A549 (cell line): ENCODE measurements around the gene HDGF. TPM values are rescaled to one million over a fixed set of nuclear protein-coding genes. Genes with fewer than 3 reads are reported as not detected.

Experiments
- ATAC-seq, 2 experiments: fragments of 200-7000 bp in 1 of 2; fragments of >200 bp in 1 of 2; cut with Nextera tagmentation in 1 of 2; cut with Tn5 transposase in 1 of 2; 3 replicates each; pipeline versions ENCODE4 v1.8.0 to v1.9.1; 2018 to 2020; ENCODE audit warnings: mild to moderate bottlenecking in 1 of 2, moderate library complexity in 1 of 2
- CTCF ChIA-PET: fragments of 300-600 bp; sonication (Branson Sonifier 250); formaldehyde crosslinking; extraction: SDS; loops from one replicate; lab custom pipeline; 2021; ENCODE audit warnings: antibody characterized with exemption, inconsistent platforms; lab: Yijun Ruan, JAX
- POLR2A ChIA-PET: fragments of 350-600 bp; formaldehyde crosslinking; extraction: SDS; loops from one replicate; lab custom pipeline; 2021; ENCODE audit warnings: antibody characterized with exemption, inconsistent platforms; lab: Yijun Ruan, JAX
- DNase-seq, 2 experiments: peaks; one replicate each; pipeline versions ENCODE4 v3.0.0 to v3.0.0-alpha.2; 2011 to 2016; ENCODE audit warnings: low read depth in 1 of 2, low spot score in 1 of 2
- FAIRE-seq: peaks from 2 replicates; lab custom pipeline; 2011; peaks lifted over from hg19 to GRCh38; lab: Jason Lieb, UNC
- H3K27ac ChIP-seq, 2 experiments: fragments of >200 bp; sonication (Bioruptor Twin); formaldehyde crosslinking; 3 replicates each; pipeline ENCODE4 v1.5.1; 2016 to 2017
- H3K4me1 ChIP-seq: fragments of >200 bp; sonication (Bioruptor Twin); formaldehyde crosslinking; 3 replicates; pipeline ENCODE4 v1.6.1; 2016
- H3K4me2 ChIP-seq: fragments of >200 bp; sonication (Bioruptor Twin); formaldehyde crosslinking; 3 replicates; pipeline ENCODE4 v1.6.1; 2016
- H3K4me3 ChIP-seq: fragments of >200 bp; sonication (Bioruptor Twin); formaldehyde crosslinking; 3 replicates; pipeline ENCODE4 v1.5.1; 2016
- H3K9me3 ChIP-seq: fragments of >200 bp; sonication (Bioruptor Twin); formaldehyde crosslinking; 3 replicates; pipeline ENCODE4 v1.6.1; 2016
- CBX8 ChIP-seq: fragments of 200-600 bp; sonication (generic); IDR thresholded peaks from 2 replicates; pipeline ENCODE4 v1.6.1; 2016
- CHD2 ChIP-seq: fragments of 150-350 bp; IDR thresholded peaks from 2 replicates; pipeline ENCODE4 v1.6.1; 2014; ENCODE audit warnings: low read length; ENCODE audit not compliant: partially characterized antibody
- EHF ChIP-seq: fragments of 250-450 bp; sonication (Bioruptor Pico); IDR thresholded peaks from 2 replicates; pipeline ENCODE4 v1.5.0; 2020; ENCODE audit warnings: mild to moderate bottlenecking
- ESRRA ChIP-seq: fragments of 150-350 bp; IDR thresholded peaks from 2 replicates; pipeline ENCODE4 v1.6.1; 2014; ENCODE audit warnings: mild to moderate bottlenecking, low read length, borderline replicate concordance
- FOSL2 ChIP-seq, 2 experiments: fragments of 450-650 bp in 1 of 2; fragments of >200 bp in 1 of 2; sonication (Bioruptor Twin) in 1 of 2; formaldehyde crosslinking; IDR thresholded peaks; 2 replicates each; pipeline versions ENCODE4 v1.5.0 to v1.6.1; 2016 to 2020; ENCODE audit warnings: mild to moderate bottlenecking in 1 of 2, moderate library complexity in 1 of 2
- HEYL ChIP-seq: fragments of 250-450 bp; sonication (Bioruptor Pico); IDR thresholded peaks from 2 replicates; pipeline ENCODE4 v1.8.0; 2021; ENCODE audit warnings: mild to moderate bottlenecking, moderate library complexity
- HOXA7 ChIP-seq: fragments of 250-450 bp; sonication (Bioruptor Pico); IDR thresholded peaks from 2 replicates; pipeline ENCODE4 v1.5.0; 2020; ENCODE audit warnings: mild to moderate bottlenecking, moderate library complexity
- HOXB5 ChIP-seq: fragments of 250-450 bp; sonication (Bioruptor Pico); IDR thresholded peaks from 2 replicates; pipeline ENCODE4 v1.5.0; 2020; ENCODE audit warnings: mild to moderate bottlenecking, moderate library complexity
- JUN ChIP-seq, 2 experiments: fragments of >200 bp; sonication (Bioruptor Twin); formaldehyde crosslinking; IDR thresholded peaks; 2 replicates in 1 of 2; 3 replicates in 1 of 2; pipeline ENCODE4 v1.6.1; 2016 to 2017
- KDM1A ChIP-seq: fragments of 200-600 bp; sonication (generic); IDR thresholded peaks from 2 replicates; pipeline ENCODE4 v1.6.1; 2016; ENCODE audit warnings: low read depth, mild to moderate bottlenecking
- MAX ChIP-seq: IDR thresholded peaks from 2 replicates; pipeline ENCODE4 v1.6.1; 2012
- MAZ ChIP-seq: fragments of 150-350 bp; IDR thresholded peaks from 2 replicates; pipeline ENCODE4 v1.6.1; 2014; ENCODE audit warnings: antibody characterized with exemption, low read depth, low read length, borderline replicate concordance
- NFE2L2 ChIP-seq: fragments of 150-350 bp; conservative IDR thresholded peaks from 2 replicates; pipeline ENCODE4 v1.6.1; 2014; ENCODE audit warnings: low read length
- NPAS2 ChIP-seq: fragments of 250-450 bp; sonication (Bioruptor Pico); IDR thresholded peaks from 2 replicates; pipeline ENCODE4 v1.8.0; 2022; ENCODE audit warnings: mild to moderate bottlenecking, moderate library complexity, borderline replicate concordance
- NR3C1 ChIP-seq: fragments of >200 bp; sonication (Bioruptor Twin); formaldehyde crosslinking; IDR thresholded peaks from 3 replicates; pipeline ENCODE4 v1.6.1; 2017
- RARB ChIP-seq: fragments of 250-450 bp; sonication (Bioruptor Pico); IDR thresholded peaks from 2 replicates; pipeline ENCODE4 v1.8.0; 2021; ENCODE audit warnings: mild to moderate bottlenecking, moderate library complexity
- RCOR1 ChIP-seq: fragments of 150-350 bp; IDR thresholded peaks from 2 replicates; pipeline ENCODE4 v1.6.1; 2014; ENCODE audit warnings: antibody characterized with exemption, low read length, low read depth
- SREBF2 ChIP-seq: fragments of 450-650 bp; IDR thresholded peaks from 2 replicates; pipeline ENCODE4 v1.6.1; 2014; ENCODE audit warnings: mild to moderate bottlenecking, moderate library complexity
- ZNF302 ChIP-seq: fragments of 250-450 bp; sonication (Bioruptor Pico); IDR thresholded peaks from 2 replicates; pipeline ENCODE4 v1.9.0; 2021; ENCODE audit warnings: inconsistent platforms, mild to moderate bottlenecking, moderate library complexity
- WGBS: methylation state at CpG from one replicate; pipeline ENCODE4 v1.1.6; 2017; ENCODE audit errors: missing lambda C conversion rate; 5-methylcytosine and 5-hydroxymethylcytosine counted together
- polyA plus RNA-seq, 4 experiments: library from polyadenylated mRNA; depleted of rRNA in 3 of 4; stranded (reverse); fragments of >200 nt; fragmentation: RNase III in 1 of 4; extraction: RNeasy Plus Mini Kit Qiagen cat#74134 plus additional on column Dnase treatment in 1 of 4; gene quantifications; 2 replicates in 3 of 4; 3 replicates in 1 of 4; pipeline ENCODE4 v1.2.3, GENCODE V29; 2011 to 2017
- TF ChIP-seq, protein P1 (sequence below): fragments of 450-650 bp; IDR thresholded peaks from 2 replicates; pipeline ENCODE4 v1.6.1; 2014; ENCODE audit warnings: antibody characterized with exemption
- TF ChIP-seq, protein P2 (sequence below): fragments of 150-350 bp; IDR thresholded peaks from 2 replicates; pipeline ENCODE4 v1.6.1; 2014; ENCODE audit warnings: low read depth, mild to moderate bottlenecking, low read length
- TF ChIP-seq, protein P3 (sequence below): fragments of 200-600 bp; sonication (generic); IDR thresholded peaks from 2 replicates; pipeline ENCODE4 v1.6.1; 2016; ENCODE audit warnings: antibody characterized with exemption, mild to moderate bottlenecking, moderate library complexity
- TF ChIP-seq, protein P4 (sequence below): fragments of 250-450 bp; sonication (Bioruptor Pico); IDR thresholded peaks from 2 replicates; pipeline ENCODE4 v1.5.0; 2021; ENCODE audit warnings: mild to moderate bottlenecking, moderate library complexity, borderline replicate concordance
- TF ChIP-seq, protein P5 (sequence below): fragments of >200 bp; sonication (Bioruptor Twin); formaldehyde crosslinking; IDR thresholded peaks from 3 replicates; pipeline ENCODE4 v1.6.1; 2016

HDGF gene
- polyA plus RNA-seq, 2 of the 4 experiments (the other 2 are of a cell fraction): 299 to 428 TPM

- ATAC-seq (no peak), FAIRE-seq (no peak), DNase-seq (peak in 1 of 2 experiments; percentile 14)
- Histone ChIP-seq H3K4me1 (peaks cover 8% of the 10 kb centered on the region; the same call in 2 of the 3 replicates), H3K4me3 (no peak overlapping the region), H3K4me2 (no peak overlapping the region), H3K27ac (no peak overlapping the region), H3K9me3 (no peaks in the 10 kb centered on the region)
- ChIA-PET POLR2A (interaction anchor here (0.6 to 1.1 kb wide), 2 partner anchors 53 to 67 kb away, joined by 4 to 7 read pairs; partner anchors contain the start of genes ISG20L2 and METTL25B), CTCF (interaction anchor here (1.0 to 8.7 kb wide), 11 partner anchors 10 to 147 kb away, joined by 3 to 62 read pairs (median 6); partner anchors contain the start of genes CRABP2, ISG20L2, METTL25B and NTRK1)
- TF ChIP-seq FOSL2 (IDR thresholded peaks at IDR 0.05) (no peak), FOSL2 (CRISPR knock-in tag; IDR thresholded peaks at IDR 0.05) (no peak), RCOR1 (no peak), HEYL (no peak), EHF (CRISPR knock-in tag) (no peak), RARB (no peak), JUN (IDR thresholded peaks at IDR 0.05) (no peak), CHD2 (no peak), NFE2L2 (no peak), KDM1A (no peak), NR3C1 (no peak)
- TF ChIP-seq, protein P1, sequence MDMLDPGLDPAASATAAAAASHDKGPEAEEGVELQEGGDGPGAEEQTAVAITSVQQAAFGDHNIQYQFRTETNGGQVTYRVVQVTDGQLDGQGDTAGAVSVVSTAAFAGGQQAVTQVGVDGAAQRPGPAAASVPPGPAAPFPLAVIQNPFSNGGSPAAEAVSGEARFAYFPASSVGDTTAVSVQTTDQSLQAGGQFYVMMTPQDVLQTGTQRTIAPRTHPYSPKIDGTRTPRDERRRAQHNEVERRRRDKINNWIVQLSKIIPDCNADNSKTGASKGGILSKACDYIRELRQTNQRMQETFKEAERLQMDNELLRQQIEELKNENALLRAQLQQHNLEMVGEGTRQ: no peak
- TF ChIP-seq, protein P2, sequence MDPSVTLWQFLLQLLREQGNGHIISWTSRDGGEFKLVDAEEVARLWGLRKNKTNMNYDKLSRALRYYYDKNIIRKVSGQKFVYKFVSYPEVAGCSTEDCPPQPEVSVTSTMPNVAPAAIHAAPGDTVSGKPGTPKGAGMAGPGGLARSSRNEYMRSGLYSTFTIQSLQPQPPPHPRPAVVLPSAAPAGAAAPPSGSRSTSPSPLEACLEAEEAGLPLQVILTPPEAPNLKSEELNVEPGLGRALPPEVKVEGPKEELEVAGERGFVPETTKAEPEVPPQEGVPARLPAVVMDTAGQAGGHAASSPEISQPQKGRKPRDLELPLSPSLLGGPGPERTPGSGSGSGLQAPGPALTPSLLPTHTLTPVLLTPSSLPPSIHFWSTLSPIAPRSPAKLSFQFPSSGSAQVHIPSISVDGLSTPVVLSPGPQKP: no peak
- TF ChIP-seq, protein P3, sequence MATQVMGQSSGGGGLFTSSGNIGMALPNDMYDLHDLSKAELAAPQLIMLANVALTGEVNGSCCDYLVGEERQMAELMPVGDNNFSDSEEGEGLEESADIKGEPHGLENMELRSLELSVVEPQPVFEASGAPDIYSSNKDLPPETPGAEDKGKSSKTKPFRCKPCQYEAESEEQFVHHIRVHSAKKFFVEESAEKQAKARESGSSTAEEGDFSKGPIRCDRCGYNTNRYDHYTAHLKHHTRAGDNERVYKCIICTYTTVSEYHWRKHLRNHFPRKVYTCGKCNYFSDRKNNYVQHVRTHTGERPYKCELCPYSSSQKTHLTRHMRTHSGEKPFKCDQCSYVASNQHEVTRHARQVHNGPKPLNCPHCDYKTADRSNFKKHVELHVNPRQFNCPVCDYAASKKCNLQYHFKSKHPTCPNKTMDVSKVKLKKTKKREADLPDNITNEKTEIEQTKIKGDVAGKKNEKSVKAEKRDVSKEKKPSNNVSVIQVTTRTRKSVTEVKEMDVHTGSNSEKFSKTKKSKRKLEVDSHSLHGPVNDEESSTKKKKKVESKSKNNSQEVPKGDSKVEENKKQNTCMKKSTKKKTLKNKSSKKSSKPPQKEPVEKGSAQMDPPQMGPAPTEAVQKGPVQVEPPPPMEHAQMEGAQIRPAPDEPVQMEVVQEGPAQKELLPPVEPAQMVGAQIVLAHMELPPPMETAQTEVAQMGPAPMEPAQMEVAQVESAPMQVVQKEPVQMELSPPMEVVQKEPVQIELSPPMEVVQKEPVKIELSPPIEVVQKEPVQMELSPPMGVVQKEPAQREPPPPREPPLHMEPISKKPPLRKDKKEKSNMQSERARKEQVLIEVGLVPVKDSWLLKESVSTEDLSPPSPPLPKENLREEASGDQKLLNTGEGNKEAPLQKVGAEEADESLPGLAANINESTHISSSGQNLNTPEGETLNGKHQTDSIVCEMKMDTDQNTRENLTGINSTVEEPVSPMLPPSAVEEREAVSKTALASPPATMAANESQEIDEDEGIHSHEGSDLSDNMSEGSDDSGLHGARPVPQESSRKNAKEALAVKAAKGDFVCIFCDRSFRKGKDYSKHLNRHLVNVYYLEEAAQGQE: no peak
Measured at GRCh38 chr1:156781585-156782186, 30.2 kb upstream of the HDGF start.

DNA sequence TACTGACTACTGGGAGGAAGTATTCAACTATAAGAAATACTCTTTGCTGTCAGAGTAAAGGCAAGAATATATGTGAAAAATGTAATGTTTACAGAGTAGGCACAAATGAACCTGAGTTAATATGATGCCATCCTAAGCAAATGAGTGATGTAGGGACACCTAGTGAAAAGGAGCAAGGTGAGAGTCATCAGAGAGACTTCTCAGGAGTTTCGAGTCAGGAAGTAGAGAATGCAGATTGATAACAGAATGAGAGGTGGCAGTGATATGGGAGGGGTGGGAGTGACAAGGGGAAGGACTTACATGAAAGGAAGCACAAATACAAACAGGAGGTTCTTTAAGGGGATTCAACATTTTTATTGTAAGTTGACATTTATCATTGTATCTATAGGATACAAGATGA is 26.1 kb upstream of the HDGF start:
- no peak for ATAC-seq
- 65% methylated on average over 1 of the region's 1 CpG for WGBS
- CTCF ChIA-PET: interaction anchor here (0.9 to 1.5 kb wide), 3 partner anchors 51 to 99 kb away, joined by 3 read pairs; no protein-coding TSS in a partner anchor
- no peak for TF ChIP-seq HEYL
- no peak for TF ChIP-seq HOXA7
- TF ChIP-seq, all 56 proteins: peak for 0
- no peak overlapping the region for H3K27ac ChIP-seq
- H3K4me1 ChIP-seq: peaks cover 11% of the 10 kb centered on the region; the same call in 2 of the 3 replicates
- DNase-seq (no peak), FAIRE-seq (no peak)
- H3K4me3 ChIP-seq: no peak overlapping the region
- POLR2A ChIA-PET: no interaction called here
- H3K9me3 ChIP-seq: no peaks in the 10 kb centered on the region
- H3K4me2 ChIP-seq: no peak overlapping the region

GRCh38 chr1:156776942-156777341 is 25.5 kb upstream of the HDGF start:
- no peak for FAIRE-seq
- ATAC-seq: no peak
- H3K9me3 ChIP-seq: no peaks in the 10 kb centered on the region
- ChIA-PET CTCF (interaction anchor here (0.9 to 1.5 kb wide), 5 partner anchors 20 to 100 kb away, joined by 3 to 8 read pairs (median 3); no protein-coding TSS in a partner anchor), POLR2A (interaction anchor here (0.7 to 1.1 kb wide), 2 partner anchors 10 to 37 kb away, joined by 3 read pairs; no protein-coding TSS in a partner anchor)
- no peak overlapping the region for H3K4me3 ChIP-seq
- no peak overlapping the region for H3K4me2 ChIP-seq
- WGBS: 78% methylated on average over 4 of the region's 4 CpGs
- DNase-seq: no peak
- peaks cover 11% of the 10 kb centered on the region; the same call in 2 of the 3 replicates for H3K4me1 ChIP-seq
- no peak overlapping the region for H3K27ac ChIP-seq
- TF ChIP-seq CBX8 (no peak), ESRRA (no peak), NPAS2 (CRISPR knock-in tag) (no peak), ZNF302 (CRISPR knock-in tag) (no peak), MAX (no peak), EHF (CRISPR knock-in tag) (no peak), SREBF2 (no peak), MAZ (no peak), HOXB5 (CRISPR knock-in tag) (no peak), HOXA7 (no peak), NFE2L2 (no peak)
- TF ChIP-seq, protein P4, sequence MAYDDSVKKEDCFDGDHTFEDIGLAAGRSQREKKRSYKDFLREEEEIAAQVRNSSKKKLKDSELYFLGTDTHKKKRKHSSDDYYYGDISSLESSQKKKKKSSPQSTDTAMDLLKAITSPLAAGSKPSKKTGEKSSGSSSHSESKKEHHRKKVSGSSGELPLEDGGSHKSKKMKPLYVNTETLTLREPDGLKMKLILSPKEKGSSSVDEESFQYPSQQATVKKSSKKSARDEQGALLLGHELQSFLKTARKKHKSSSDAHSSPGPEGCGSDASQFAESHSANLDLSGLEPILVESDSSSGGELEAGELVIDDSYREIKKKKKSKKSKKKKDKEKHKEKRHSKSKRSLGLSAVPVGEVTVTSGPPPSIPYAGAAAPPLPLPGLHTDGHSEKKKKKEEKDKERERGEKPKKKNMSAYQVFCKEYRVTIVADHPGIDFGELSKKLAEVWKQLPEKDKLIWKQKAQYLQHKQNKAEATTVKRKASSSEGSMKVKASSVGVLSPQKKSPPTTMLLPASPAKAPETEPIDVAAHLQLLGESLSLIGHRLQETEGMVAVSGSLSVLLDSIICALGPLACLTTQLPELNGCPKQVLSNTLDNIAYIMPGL (CRISPR knock-in tag): no peak
- TF ChIP-seq, protein P5, sequence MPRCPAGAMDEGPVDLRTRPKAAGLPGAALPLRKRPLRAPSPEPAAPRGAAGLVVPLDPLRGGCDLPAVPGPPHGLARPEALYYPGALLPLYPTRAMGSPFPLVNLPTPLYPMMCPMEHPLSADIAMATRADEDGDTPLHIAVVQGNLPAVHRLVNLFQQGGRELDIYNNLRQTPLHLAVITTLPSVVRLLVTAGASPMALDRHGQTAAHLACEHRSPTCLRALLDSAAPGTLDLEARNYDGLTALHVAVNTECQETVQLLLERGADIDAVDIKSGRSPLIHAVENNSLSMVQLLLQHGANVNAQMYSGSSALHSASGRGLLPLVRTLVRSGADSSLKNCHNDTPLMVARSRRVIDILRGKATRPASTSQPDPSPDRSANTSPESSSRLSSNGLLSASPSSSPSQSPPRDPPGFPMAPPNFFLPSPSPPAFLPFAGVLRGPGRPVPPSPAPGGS: no peak
